Endothelial cell of hepatic sinusoid (primary cell): Measurements from ENCODE around the gene NIPSNAP3A.

ENCODE experiments used
- in situ Hi-C: cut with HindIII; loops from 2 replicates; pipeline ENCODE4 v1.10.0; 2017; ENCODE audit warnings: low sequenced_read_pairs

The NIPSNAP3A gene

GRCh38 chr9:104802906-104803305 is 55.4 kb downstream of the NIPSNAP3A start:
- in situ Hi-C loops, result no loop called here

GRCh38 chr9:104805441-104805840 is 58.0 kb downstream of the NIPSNAP3A start:
- in situ Hi-C loops, result no loop called here

GRCh38 chr9:104808035-104808614 is 60.6 kb downstream of the NIPSNAP3A start:
- in situ Hi-C loops, result no loop called here
